HCT116 (cell line): ENCODE measurements around the gene PRSS27. TPM values are rescaled to one million over a fixed set of nuclear protein-coding genes. Genes with fewer than 3 reads are reported as not detected.

Experiments
- ATAC-seq: fragments of 200-7000 bp; cut with Tn5 transposase; 2 replicates; pipeline ENCODE4 v1.9.1; 2020; ENCODE audit warnings: mild to moderate bottlenecking, moderate library complexity
- BruUV-seq: library from RNA; stranded (reverse); fragments of 400-500 nt; replicated peaks from 2 replicates; lab custom pipeline; 2021; lab: Mats Ljungman, UMichigan
- CTCF ChIA-PET: fragments of 300-600 bp; sonication (Branson Sonifier 250); formaldehyde crosslinking; loops from one replicate; lab custom pipeline; 2021; ENCODE audit warnings: antibody characterized with exemption; lab: Charles Lee
- POLR2A ChIA-PET: fragments of 300-600, 350-600 bp; sonication (Branson Sonifier 250); formaldehyde crosslinking; loops from one replicate; lab custom pipeline; 2021; ENCODE audit warnings: antibody characterized with exemption; lab: Charles Lee
- RAD21 ChIA-PET, 2 experiments: fragments of 300-600 bp; sonication (Branson Sonifier 250); formaldehyde crosslinking; loops; one replicate each; lab custom pipeline; 2023; ENCODE audit warnings: low total read pairs in 2 of 2; ENCODE audit not compliant: uncharacterized antibody in 2 of 2, unreplicated experiment in 2 of 2, low non-redundant PET in 1 of 2; lab: Charles Lee
- DNase-seq: peaks from one replicate; pipeline ENCODE4 v3.0.0-alpha.2; 2010; ENCODE audit warnings: low read depth, low spot score
- H2AFZ ChIP-seq: fragments of 200-600 bp; shearing (Covaris generic), sonication (generic); 2 replicates; pipeline ENCODE4 v1.6.1; 2017; ENCODE audit warnings: low read depth, mixed run types, mixed read lengths, antibody characterized with exemption, low read length; ENCODE audit not compliant: poor library complexity, severe bottlenecking
- H3K27ac ChIP-seq: 2 replicates; pipeline ENCODE4 v1.5.1; 2012; ENCODE audit warnings: low read depth, low read length
- H3K27me3 ChIP-seq: fragments of 200-600 bp; sonication (generic); 2 replicates; pipeline ENCODE4 v1.6.1; 2016; ENCODE audit warnings: mixed run types, low read length, mixed read lengths; ENCODE audit not compliant: insufficient read depth
- H3K36me3 ChIP-seq, 2 experiments: fragments of 200-500 bp in 1 of 2; fragments of 200-600 bp in 1 of 2; sonication (Bioruptor generic) in 1 of 2; sonication (generic) in 1 of 2; 2 replicates each; pipeline versions ENCODE4 v1.5.1 to v1.6.1; 2014 to 2016; ENCODE audit warnings: low read length in 2 of 2, inconsistent platforms in 1 of 2, mixed read lengths in 1 of 2, mixed run types in 1 of 2; ENCODE audit not compliant: insufficient read depth in 2 of 2, control insufficient read depth in 1 of 2
- H3K4me1 ChIP-seq, 2 experiments: fragments of 200-600 bp in 1 of 2; sonication (generic) in 1 of 2; 2 replicates each; pipeline versions ENCODE4 v1.5.1 to v1.6.1; 2012 to 2017; ENCODE audit warnings: low read length in 2 of 2, inconsistent platforms in 1 of 2, mild to moderate bottlenecking in 1 of 2, mixed read lengths in 1 of 2, mixed run types in 1 of 2, moderate library complexity in 1 of 2; ENCODE audit not compliant: insufficient read depth in 2 of 2, control insufficient read depth in 1 of 2
- H3K4me2 ChIP-seq: fragments of 200-600 bp; sonication (generic); 2 replicates; pipeline ENCODE4 v1.6.1; 2017; ENCODE audit warnings: mixed run types, low read length, mixed read lengths
- H3K4me3 ChIP-seq, 2 experiments: fragments of 200-600 bp in 1 of 2; sonication (generic) in 1 of 2; replicated peaks in 1 of 2; 2 replicates each; pipeline ENCODE4 v1.5.1; 2011 to 2016; ENCODE audit warnings: low read length in 2 of 2, control low read depth in 1 of 2, low read depth in 1 of 2, mild to moderate bottlenecking in 1 of 2, mixed read lengths in 1 of 2, mixed run types in 1 of 2
- H3K79me2 ChIP-seq: fragments of 200-600 bp; sonication (generic); 2 replicates; pipeline ENCODE4 v1.6.1; 2017; ENCODE audit warnings: mild to moderate bottlenecking, mixed run types, low read length, moderate library complexity, mixed read lengths; ENCODE audit not compliant: insufficient read depth
- H3K9ac ChIP-seq: fragments of 200-600 bp; sonication (generic); 2 replicates; pipeline ENCODE4 v1.6.1; 2016; ENCODE audit warnings: low read length, mixed read lengths
- H3K9me2 ChIP-seq: fragments of 200-600 bp; sonication (generic), shearing (Covaris generic); 2 replicates; pipeline ENCODE4 v1.6.1; 2017; ENCODE audit warnings: mixed run types, mild to moderate bottlenecking, moderate library complexity; ENCODE audit not compliant: insufficient read depth
- H3K9me3 ChIP-seq, 2 experiments: fragments of 200-500 bp in 1 of 2; fragments of 200-600 bp in 1 of 2; sonication (Bioruptor generic) in 1 of 2; sonication (generic) in 1 of 2; 2 replicates each; pipeline ENCODE4 v1.6.1; 2014 to 2017; ENCODE audit warnings: low read length in 2 of 2, mixed read lengths in 2 of 2, inconsistent platforms in 1 of 2, low read depth in 1 of 2, mild to moderate bottlenecking in 1 of 2, mixed run types in 1 of 2, moderate library complexity in 1 of 2; ENCODE audit not compliant: control insufficient read depth in 1 of 2, insufficient read depth in 1 of 2
- H4K20me1 ChIP-seq: fragments of 200-600 bp; sonication (generic), shearing (Covaris generic); 2 replicates; pipeline ENCODE4 v1.6.1; 2017; ENCODE audit warnings: mixed run types, mild to moderate bottlenecking, moderate library complexity; ENCODE audit not compliant: insufficient read depth
- ELF1 ChIP-seq: IDR thresholded peaks from 2 replicates; pipeline ENCODE4 v1.6.1; 2012; ENCODE audit warnings: low read depth, borderline replicate concordance
- MAX ChIP-seq: IDR thresholded peaks from 2 replicates; pipeline ENCODE4 v1.6.1; 2012
- RAD21 ChIP-seq: IDR thresholded peaks from 2 replicates; pipeline ENCODE4 v1.6.1; 2012; ENCODE audit warnings: low read depth, mild to moderate bottlenecking
- SP1 ChIP-seq: IDR thresholded peaks from 2 replicates; pipeline ENCODE4 v1.6.1; 2012; ENCODE audit warnings: low read depth
- SRF ChIP-seq: IDR thresholded peaks from 2 replicates; pipeline ENCODE4 v1.6.1; 2012; ENCODE audit warnings: low read depth
- intact Hi-C: fragments of 100-400 bp; cut with micrococcal nuclease; formaldehyde crosslinking; loops from 2 replicates; pipeline ENCODE4 v1.10.0; 2022
- total RNA-seq: library from RNA; stranded (reverse); gene quantifications from one replicate; pipeline ENCODE4 v1.2.1, GENCODE V29; 2021; ENCODE audit not compliant: unreplicated experiment
- TF ChIP-seq, protein P1 (sequence below): IDR thresholded peaks from 2 replicates; pipeline ENCODE4 v1.6.1; 2012; ENCODE audit warnings: low read depth

The PRSS27 gene
- total RNA-seq, 1 experiment from 2014 or later, result 3.3 TPM

DNA sequence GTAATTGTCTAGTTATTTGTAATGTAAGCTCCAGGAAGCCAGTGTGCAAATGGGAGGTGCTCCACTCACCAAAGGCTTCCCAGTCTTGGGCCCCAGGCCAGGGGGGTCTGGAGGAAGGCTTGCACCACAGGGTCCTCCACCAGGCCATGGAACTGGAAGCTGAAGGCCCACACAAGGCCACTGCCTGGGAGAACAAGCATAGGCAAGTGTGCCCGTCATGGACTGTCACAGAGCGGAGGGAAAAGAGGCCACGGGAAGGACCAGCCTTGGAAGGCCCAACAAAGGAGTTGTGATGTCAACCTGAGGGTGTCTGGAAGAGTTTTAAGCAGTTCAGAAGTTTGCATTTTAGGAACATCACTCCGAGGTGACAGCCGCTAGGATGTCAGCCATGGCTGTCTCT lies 29.5 kb upstream of the PRSS27 start:
- H3K27me3 ChIP-seq, result no peaks in the 10 kb centered on the region
- H3K9ac ChIP-seq, result no peak overlapping the region
- H3K4me3 ChIP-seq, result no peak overlapping the region
- no peak overlapping the region for H3K27ac ChIP-seq
- ChIA-PET RAD21 (no interaction called here), POLR2A (no interaction called here), CTCF (no interaction called here)
- H3K36me3 ChIP-seq, result peaks cover 0 to 3% of the 10 kb centered on the region in 2 experiments; a peak in 2 of 4 replicates
- H2AFZ ChIP-seq, result no peak overlapping the region
- H3K9me2 ChIP-seq, result no peaks in the 10 kb centered on the region
- intact Hi-C loops, result no loop called here
- ATAC-seq (no peak), DNase-seq (no peak)
- TF ChIP-seq, protein P1, sequence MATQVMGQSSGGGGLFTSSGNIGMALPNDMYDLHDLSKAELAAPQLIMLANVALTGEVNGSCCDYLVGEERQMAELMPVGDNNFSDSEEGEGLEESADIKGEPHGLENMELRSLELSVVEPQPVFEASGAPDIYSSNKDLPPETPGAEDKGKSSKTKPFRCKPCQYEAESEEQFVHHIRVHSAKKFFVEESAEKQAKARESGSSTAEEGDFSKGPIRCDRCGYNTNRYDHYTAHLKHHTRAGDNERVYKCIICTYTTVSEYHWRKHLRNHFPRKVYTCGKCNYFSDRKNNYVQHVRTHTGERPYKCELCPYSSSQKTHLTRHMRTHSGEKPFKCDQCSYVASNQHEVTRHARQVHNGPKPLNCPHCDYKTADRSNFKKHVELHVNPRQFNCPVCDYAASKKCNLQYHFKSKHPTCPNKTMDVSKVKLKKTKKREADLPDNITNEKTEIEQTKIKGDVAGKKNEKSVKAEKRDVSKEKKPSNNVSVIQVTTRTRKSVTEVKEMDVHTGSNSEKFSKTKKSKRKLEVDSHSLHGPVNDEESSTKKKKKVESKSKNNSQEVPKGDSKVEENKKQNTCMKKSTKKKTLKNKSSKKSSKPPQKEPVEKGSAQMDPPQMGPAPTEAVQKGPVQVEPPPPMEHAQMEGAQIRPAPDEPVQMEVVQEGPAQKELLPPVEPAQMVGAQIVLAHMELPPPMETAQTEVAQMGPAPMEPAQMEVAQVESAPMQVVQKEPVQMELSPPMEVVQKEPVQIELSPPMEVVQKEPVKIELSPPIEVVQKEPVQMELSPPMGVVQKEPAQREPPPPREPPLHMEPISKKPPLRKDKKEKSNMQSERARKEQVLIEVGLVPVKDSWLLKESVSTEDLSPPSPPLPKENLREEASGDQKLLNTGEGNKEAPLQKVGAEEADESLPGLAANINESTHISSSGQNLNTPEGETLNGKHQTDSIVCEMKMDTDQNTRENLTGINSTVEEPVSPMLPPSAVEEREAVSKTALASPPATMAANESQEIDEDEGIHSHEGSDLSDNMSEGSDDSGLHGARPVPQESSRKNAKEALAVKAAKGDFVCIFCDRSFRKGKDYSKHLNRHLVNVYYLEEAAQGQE, result no peak
- TF ChIP-seq SRF, result no peak
- TF ChIP-seq SP1, result no peak
- no peak for TF ChIP-seq ELF1
- no peak for TF ChIP-seq RAD21
- TF ChIP-seq MAX, result no peak
- no peaks in the 10 kb centered on the region for H3K9me3 ChIP-seq
- H3K4me2 ChIP-seq, result no peak overlapping the region
- no TSS peak for BruUV-seq
- H4K20me1 ChIP-seq, result peaks cover 9% of the 10 kb centered on the region; the same call in 1 of the 2 replicates
- H3K79me2 ChIP-seq, result peaks cover 33% of the 10 kb centered on the region
- H3K4me1 ChIP-seq, result peaks cover 14 to 26% of the 10 kb centered on the region in 2 experiments
